HG02852 (cell line): ENCODE results near the gene PPM1H.
"Not testable (repeated sequence)": the region's sequence is repeated elsewhere in the genome, so short reads cannot be mapped to it uniquely, and the experiment has no call there.

Experiments
- ATAC-seq: cut with Tn5 transposase; IDR thresholded peaks from one replicate; pipeline ENCODE4 v1.9.1; 2021; ENCODE audit warnings: mild to moderate bottlenecking, moderate library complexity; ENCODE audit not compliant: unreplicated experiment

The PPM1H gene

DNA sequence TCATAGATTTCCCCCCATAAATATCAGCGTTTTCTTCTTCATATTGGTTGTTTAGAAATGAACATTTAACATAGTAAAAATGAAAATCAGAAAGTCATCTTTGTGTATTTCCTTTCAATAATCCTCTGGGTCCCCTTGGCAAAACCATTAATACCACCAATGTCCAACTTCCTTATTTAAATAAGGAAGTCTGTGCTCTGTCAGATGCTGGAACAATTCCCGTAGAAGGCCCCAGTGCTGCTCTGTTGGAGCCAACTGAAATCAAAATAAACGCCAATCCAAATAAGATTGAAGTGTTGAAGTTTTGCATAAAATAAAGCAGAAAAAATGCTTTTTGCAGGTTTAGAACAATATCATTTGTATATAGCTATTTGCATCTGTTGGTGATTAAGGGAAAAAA lies 93.1 kb downstream of the PPM1H start:
- ATAC-seq = no peak

DNA sequence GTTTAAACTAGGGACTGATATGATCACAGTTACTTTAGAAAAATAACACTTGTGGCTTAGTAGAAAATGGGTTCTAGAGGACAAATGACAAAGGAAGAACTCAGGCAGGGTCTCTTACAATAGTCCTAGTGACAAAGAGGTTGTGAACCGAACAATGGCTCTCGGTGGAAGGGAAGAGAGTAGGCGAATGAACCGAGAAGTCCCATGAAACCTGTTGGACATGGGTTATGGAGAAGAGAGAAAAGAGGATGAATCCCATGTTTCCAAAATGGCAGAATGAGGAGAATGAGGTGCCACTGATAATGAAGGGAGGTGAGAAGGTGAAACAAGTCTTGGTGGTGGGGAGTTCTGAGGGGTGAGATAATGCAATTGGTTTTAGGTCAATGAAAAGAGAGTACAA lies 94.1 kb downstream of the PPM1H start:
- no peak for ATAC-seq

DNA sequence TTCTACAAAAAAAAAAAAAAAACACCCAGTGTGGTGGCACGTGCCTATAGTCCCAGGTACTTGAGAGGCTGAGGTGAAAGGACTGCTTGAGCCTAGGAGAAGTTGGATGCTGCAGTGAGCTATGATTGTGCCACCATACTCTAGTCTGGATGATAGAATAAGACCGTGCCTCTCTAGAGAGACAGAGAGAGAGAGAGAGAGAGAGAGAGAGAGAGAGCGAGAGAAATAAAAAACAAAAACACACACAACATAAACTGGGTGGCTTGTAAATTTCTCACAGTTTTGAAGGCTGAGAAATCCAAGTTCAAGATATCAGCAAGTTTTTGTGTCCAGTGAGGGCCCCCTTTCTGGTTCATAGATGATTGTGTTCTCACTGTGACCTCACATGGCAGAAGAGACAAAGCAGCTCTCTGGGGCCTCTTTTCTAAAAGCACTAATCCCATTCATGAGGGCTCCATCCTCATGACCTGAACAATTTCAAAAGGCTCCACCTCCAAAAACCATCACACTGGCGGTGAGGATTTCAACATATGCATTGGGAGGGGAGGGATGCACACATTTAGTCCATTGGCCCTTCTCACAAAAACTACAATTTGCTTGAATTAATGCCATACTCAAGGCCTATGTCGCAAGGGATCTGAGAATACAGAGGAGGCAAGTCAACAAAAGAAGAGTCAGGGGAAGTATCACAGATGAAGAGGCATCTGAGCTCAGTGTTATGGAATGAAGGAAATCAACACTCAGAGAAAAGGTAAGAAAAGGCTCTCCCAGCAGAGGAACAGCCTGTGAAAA lies 94.9 kb downstream of the PPM1H start:
- no peak for ATAC-seq

DNA sequence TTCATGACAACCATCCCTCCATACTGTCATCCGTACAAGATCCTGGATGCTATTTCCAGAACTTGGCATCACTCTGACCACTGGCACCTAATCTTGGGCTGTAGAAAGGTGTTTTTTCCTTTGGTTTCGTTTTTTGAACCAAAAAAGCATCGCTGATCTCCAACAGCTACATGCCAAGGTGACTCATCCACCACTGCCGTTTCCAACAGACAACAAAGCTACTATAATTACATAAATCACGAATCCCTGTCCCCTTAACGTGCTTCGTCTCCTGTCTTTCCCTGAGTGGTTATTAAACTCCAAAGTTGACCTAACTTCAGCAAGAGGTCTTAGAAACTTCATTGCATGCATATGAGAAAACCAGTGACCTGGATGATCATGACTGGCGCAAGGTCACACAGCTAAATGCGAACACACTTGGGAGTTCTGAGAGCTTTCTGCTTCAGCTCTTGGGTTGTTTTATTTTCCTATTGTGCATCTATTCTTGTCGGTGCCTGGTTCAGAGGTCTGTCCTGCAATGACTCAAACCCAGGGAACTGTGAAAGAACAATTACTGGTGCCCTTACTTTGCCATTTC lies 99.9 kb downstream of the PPM1H start:
- peak; percentile 63 for ATAC-seq

DNA sequence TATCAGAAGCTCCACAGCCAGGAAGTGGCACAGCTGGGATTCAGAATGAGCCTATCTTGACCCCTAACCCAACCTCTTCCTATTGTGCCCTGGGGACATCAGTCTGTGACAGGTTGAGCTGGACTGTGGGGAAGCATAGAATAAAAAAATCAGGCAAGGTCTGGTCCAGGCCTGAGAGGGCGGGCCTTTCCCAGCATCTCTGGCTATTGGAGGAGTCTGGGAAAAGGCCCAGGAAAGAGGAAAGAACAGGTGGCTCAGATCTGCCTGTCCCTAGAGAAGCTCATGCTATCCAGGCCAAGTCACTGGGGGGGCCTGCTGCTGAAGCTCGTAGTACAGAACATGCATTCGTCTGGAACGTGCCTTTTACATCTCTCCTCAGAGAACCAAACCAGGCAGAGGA lies 100.5 kb downstream of the PPM1H start:
- peak; percentile 11 for ATAC-seq

DNA sequence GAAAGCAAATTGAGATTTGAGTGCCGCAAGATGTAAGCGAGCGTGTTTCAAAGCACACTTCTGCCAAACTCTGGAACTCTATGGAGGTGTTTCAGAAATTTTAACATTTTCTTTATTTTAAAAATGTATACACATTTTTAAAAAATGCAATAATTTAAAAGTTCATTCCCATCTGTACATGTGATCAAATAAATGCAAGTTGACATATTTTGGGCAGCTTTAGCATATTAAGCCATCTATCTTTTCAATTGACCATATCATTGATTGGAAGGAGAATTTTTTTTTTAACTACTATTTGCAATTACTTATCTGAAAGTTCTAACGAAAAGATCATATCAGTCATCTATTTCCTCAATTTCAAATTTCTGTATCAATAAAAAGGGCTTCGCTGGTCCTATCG lies 101.3 kb downstream of the PPM1H start:
- no peak for ATAC-seq

DNA sequence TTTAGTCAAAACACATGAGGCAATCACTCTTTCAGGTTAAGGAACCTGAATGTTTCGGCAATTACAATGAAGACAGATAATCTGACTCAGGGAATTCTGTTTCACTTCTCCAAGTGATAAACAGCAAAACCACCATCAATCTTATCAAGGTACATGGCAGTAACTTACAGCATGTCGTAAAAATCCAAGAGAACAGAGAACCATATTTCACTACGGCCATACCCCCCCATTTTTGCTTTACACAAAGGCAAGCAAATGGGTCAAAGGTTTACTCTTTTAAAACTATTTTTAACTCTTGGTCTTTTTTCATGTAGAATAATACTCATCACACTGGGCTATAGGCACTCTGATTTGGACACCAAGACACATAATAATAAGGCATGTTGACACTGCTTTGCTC lies 102.4 kb downstream of the PPM1H start:
- ATAC-seq = no peak

DNA sequence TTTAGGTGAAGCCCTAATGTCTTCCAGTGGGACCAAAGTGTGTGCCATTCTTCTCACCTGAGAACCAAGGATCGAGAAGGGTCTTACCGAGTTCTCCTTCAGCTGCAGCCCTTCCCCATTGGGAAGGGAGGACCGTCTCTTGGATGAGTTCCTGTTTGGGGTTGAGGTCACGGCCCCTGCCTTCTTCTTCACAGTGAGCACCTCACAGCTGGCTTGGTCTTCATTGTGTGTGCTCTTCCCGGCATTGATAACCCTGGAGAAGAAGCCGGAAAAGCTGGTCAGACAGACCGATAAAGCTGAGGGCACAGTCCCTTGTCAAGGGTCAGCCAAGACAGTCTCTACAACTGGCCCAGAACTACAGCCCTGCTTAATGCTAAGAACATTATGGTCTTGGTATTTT lies 102.9 kb downstream of the PPM1H start:
- ATAC-seq = no peak

DNA sequence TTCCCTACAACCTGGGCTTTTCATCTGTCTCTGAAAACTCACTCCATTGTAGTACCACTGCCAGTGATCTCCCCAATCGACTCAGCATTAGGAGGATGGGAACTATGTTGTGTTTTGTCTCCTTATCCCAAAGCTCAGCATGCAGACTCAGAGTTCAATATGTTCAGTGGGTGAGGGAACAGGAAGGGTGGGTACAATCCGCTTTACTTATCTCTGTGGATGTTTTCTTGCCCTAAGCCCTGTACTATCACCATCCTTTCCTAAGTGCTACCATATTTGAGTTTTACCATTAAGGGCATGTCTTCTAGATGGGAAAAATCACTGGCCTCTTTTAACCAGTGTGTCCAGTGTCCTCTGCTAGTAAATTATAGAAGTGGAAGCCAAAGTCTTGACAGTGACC lies 107.1 kb downstream of the PPM1H start:
- ATAC-seq = no peak

DNA sequence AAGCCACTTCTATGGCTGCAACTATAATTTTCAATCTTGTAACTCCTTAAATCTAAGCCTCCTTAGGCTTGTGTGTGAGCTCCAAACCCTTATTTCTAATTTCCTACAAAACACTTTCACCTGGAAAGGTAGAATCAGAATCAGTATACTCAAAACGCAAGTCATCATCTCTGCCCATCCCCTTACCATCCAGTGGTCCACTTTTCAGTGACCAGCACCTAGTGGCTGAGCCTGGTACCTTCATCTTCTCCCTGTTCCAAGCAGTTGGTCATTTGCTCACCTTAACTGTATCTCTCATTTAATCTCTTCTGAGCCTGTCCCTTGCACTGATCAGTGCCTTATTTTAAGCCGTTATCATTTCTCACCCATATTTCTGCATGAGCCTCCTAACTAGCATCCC lies 107.9 kb downstream of the PPM1H start:
- ATAC-seq = no peak

DNA sequence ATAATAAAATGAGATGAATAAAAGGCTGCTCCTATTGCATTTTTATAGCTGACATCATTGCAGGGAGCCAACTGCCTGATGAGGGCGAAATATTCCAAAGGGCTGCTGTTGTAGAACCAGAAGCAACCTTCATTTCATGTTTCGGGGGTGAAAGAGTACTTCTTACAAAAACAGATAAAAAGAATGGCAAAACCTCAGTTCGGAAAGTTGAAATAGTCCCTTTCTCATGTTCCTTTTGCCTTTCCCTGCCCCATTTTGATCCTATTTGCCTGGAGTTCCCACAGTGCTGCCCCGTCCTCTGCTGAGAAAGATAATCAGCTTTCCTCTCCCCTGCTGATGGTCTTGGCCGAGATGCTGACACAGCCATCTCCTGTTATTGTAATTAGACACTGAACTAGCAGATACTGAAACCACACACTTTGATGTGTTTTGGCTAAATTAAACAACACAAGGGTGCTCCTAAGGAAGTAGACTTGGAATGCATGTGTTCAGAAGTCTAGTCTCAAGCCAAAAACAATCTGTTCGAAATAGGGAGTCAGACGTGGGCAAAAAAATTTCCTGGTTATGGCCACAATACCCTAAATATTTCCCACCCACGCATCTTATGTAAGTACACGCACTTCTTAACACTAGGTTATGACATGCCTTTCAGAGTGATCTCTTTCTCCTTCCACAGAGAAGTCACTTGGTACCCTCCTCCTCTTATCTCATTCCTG lies 117.2 kb downstream of the PPM1H start:
- ATAC-seq = no peak

DNA sequence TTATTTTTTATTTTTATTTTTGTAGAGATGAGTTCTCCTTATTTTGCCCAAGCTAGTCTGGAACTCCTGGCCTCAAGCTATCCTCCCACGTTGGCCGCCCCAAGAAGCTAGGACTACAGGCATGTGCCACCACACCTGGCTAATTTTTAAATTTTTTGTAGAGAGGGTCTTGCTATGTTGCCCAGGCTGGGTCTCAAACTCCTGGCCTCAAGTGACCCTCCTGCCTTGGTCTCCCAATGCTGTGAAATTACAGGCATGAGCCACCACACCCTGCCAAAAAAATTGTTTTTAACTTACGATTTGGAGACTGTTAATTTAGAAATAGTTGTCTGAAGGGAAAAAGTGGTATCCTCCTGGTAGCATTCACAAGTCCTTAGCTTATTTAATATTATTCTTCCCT lies 120.7 kb downstream of the PPM1H start:
- ATAC-seq = no peak

DNA sequence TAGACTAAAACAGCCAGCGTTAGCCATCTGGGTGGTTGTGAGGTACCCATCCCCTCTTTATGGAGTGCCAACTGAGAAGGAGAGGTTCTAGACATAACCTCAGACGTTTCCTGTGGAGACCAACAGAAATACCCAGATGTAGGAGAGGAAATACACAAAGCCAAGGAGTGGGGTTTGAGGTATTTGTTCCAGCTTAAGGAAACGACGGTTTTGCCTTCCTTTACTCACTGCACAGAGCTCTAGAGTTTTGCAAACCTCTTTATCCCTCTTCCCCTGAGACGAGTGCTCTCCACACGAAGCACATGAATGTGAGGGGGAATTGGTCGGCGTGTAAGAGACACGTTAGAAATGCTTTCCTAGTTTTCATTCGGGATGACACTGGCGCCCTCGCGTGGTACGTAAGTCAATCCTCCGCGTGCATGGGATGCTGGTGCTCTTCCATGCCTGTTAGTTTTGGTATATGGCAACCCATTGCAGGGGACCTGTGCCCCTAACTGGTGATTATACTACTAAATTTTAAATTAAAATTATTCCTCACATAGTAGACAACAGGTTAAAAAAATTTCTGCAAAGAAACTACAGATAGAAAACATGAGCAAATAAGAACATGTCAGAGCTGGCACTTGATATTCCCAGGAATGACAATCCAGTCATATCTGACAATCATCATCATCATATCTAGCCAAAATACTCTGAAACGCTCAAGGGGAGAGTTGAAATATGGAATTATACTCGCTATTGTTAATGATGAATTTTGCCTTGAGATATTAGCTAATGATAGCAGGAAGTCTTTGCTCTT lies 121.7 kb downstream of the PPM1H start:
- peak; percentile 30 for ATAC-seq

DNA sequence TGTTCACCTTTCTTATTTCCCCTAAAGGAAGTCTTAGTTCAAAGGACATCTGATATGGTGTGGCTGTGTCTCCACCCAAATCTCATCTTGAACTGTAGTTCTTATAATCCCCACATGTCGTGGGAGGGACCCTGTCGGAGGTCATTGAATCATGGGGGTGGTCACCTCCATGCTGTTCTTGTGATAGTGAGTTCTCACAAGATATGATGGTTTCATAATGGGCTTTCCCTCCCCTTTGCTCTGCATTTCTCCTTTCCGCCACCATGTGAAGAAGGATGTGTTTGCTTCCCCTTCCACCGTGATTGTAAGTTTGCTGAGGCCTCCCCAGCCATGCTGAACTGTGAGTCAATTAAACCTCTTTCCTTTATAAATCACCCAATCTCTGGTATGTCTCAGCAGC lies 123.5 kb downstream of the PPM1H start:
- ATAC-seq = not testable (repeated sequence)

DNA sequence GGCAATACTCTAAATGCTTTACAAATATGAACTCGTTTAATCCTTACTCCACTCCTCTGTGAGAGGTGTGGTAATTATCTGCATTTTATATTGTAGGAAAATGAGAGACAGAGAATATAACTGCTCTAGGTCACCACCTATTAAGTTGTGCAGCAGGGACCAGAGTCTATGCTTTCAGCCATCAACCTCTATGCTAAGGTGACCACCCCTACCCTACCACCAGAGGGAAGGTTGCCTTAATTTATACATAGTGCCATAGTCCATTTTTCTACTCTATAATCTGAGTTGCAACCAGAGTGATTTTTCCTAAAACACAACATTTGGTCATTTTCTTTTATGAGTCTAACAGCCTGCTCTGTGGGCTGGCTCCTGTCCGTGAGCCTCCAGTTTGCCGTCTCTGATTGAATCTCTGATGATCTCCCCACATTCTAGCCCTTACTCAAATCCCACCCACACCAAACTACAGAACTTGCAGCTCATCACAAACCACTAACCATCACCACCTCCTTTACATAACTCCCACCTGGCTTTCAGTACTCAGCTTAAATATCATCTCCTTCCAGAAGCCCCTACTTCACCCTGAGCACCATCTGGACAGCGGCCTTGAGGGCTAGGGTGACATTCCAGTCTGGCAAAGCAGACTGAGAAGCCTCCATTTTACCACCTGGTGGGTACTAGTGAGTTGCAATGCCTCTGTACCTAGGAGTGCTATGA lies 126.6 kb downstream of the PPM1H start:
- ATAC-seq = peak; percentile 87

DNA sequence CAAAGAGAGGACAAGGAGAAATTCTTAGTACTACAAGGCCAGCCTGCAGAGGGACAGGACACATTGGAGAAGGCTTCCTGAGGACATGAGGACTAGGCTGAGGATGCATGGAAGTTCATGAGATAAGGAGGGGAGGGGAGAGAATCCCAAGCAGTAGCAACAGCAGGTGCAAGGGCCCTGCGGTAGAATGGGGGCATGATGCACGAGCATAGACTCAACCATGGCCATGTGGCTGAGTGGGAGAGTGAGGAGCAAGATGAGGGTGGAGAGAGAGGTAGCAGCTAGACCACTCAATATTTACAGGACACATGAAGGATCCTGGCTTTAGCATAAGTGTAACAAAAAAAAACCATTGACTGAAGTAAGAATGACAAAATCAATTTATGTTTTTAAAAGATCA lies 128.1 kb downstream of the PPM1H start:
- no peak for ATAC-seq

DNA sequence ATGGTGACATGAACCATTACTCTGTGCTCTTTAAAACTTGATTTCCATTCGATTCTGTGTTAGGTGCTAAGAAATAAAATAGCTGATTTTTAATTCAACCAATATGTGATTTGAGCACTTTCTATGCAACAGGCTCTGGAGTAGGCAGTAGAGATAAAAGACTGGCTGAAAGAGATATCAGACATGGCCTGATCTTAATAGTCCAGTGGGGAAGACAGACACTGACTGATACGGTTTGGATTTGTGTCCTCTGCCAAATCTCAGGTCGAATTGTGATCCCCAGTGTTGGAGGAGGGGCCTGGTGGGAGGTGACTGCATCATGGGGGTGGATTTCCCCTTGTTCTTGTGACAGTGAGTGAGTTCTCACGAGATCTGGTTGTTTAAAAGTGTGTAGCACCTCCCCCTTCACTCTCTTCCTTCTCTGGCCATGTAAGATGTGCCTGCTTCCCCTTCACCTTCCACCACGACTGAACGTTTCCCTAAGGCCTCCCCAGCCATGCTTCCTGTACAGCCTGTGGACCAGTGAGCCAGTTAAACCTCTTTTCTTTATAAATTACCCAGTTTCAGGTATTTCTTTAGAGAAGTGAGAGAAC lies 128.6 kb downstream of the PPM1H start:
- ATAC-seq = no peak

DNA sequence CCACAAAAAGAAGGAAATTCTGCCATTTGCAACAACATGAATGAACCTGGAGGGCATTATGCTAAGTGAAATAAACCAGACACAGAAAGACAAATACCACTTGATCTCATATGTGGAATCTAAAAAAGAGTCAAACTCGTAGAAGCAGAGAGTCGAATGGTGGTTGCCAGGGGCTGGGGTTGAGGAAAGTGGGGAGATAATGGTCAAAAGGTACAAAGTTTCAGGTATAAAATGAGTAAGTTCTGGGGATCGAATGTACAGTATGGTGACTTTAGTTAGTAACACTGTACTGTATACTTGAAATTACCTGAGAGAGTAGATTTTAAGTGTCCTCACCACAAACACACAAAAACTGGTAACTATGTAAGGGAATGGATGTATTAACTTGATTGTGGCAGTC lies 129.4 kb downstream of the PPM1H start:
- ATAC-seq = no peak

DNA sequence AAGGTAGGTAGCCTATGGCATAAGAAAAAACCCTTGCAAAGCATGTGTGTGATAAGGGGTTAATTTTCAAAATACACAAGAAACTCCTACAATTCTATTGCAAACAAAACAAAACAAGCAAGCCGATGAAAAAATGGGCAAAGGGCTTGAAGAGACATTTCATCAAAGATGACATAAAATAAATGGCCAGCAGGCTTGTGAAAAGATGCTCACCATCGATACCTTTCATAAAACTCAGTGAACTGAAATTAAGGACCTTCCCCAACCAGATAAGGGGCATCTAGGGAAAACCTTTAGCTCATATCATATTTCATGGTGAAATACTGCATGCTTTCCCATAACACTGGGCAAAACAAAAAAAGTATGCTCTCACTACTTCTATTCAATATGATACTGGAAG lies 131.2 kb downstream of the PPM1H start:
- no peak for ATAC-seq

DNA sequence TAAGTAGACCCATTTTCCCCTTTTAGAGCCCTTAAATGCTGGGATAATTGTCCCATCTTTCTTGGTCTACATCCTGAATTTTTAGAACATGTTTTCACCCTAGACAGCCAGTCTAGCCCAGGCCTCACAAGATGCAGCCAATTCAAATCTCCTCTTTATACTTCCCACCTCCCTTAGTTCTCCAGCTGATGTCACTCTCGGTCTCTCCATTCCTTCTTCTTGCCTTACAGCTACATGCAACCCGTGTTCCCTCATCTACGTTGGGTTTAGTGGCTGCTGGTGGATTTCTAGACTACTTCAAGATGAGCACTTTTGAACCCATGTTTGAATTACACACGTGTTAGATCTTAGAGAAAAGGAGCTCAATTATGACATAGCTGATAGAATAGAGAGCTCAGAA lies 132.0 kb downstream of the PPM1H start:
- no peak for ATAC-seq
